Measurements from ENCODE around the gene SLC27A2. TPM values are rescaled to one million over a fixed set of nuclear protein-coding genes. Genes with fewer than 3 reads are reported as not detected.

The SLC27A2 gene
- total RNA-seq, 1 experiment from 2014 or later = 0.77 TPM

DNA sequence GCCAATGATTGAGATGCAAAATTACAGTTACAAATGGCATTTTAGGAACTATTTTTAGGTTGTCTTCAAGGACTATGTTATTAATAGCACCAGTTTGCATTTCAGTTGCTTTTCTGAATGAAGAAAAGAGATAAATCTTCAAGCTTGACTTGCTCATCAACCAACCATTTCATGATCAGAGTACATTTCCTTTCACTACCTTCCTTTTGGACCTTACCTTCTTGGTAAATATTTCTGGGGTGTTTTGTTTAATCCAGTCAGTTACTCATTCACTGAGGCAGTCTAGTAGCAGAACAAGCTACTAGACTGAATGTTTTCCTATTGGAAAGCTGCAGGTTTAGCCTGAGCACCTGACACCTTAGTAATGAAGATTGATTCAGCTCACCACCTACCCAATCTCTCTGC, 8.2 kb downstream of the SLC27A2 start:
- CTCF ChIA-PET = no interaction called here
- Histone ChIP-seq H3K4me3 (ENCODE audit: low read depth, low read length, poor library complexity, severe bottlenecking) (no peak overlapping the region), H3K27me3 (replicated peaks; ENCODE audit: insufficient read depth, low read depth, low read length, poor library complexity) (no peaks in the 10 kb centered on the region), H3K27ac (ENCODE audit: low read depth, low read length, poor library complexity, severe bottlenecking) (no peak overlapping the region), H3K4me1 (ENCODE audit: insufficient read depth, low read length, poor library complexity, severe bottlenecking) (no peaks in the 10 kb centered on the region), H3K9me3 (ENCODE audit: low read depth, low read length, poor library complexity, severe bottlenecking) (no peaks in the 10 kb centered on the region), H3K36me3 (ENCODE audit: insufficient read depth, low read length, poor library complexity, severe bottlenecking) (no peaks in the 10 kb centered on the region)
- POLR2A ChIA-PET (ENCODE audit: low non-redundant PET) = interaction anchor here (0.6 kb wide), 1 partner anchor 1624 kb away, joined by 3 read pairs; no protein-coding TSS in a partner anchor
- no peak for DNase-seq (ENCODE audit: low spot score)
- intact Hi-C loops (cut with micrococcal nuclease; ENCODE audit: unreplicated experiment) = no loop called here
- no TSS peak for BruUV-seq (replicated peaks)
- TF ChIP-seq EZH2 (IDR thresholded peaks at IDR 0.05; ENCODE audit: borderline replicate concordance, low read depth, low read length, poor library complexity, severe bottlenecking) = no peak
- no peak for TF ChIP-seq CTCF (conservative IDR thresholded peaks at IDR 0.05; ENCODE audit: low read depth, low read length)

DNA sequence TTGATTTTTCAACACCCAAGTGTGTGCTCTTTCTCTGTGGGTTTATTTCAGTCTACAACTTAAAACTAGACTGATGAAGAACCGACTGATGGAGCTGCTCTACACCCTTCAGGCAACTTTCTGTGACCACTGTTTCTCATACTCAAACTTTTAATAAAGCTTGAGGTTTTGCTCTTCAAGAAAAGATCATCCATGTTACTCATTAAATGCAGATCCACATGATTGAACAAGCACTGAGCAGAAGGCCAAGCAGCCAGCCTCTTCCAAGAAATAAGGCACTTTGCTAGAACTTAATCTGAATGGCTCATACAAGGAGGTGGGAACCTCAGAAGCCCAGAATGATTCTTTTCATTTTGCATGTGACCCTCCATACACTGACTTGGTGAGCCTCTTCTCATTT, 8.7 kb downstream of the SLC27A2 start:
- Histone ChIP-seq H3K27me3 (replicated peaks; ENCODE audit: insufficient read depth, low read depth, low read length, poor library complexity) (no peaks in the 10 kb centered on the region), H3K9me3 (ENCODE audit: low read depth, low read length, poor library complexity, severe bottlenecking) (no peaks in the 10 kb centered on the region), H3K36me3 (ENCODE audit: insufficient read depth, low read length, poor library complexity, severe bottlenecking) (no peaks in the 10 kb centered on the region), H3K27ac (ENCODE audit: low read depth, low read length, poor library complexity, severe bottlenecking) (no peak overlapping the region), H3K4me1 (ENCODE audit: insufficient read depth, low read length, poor library complexity, severe bottlenecking) (no peaks in the 10 kb centered on the region), H3K4me3 (ENCODE audit: low read depth, low read length, poor library complexity, severe bottlenecking) (no peak overlapping the region)
- TF ChIP-seq EZH2 (IDR thresholded peaks at IDR 0.05; ENCODE audit: borderline replicate concordance, low read depth, low read length, poor library complexity, severe bottlenecking) = no peak
- no peak for TF ChIP-seq CTCF (conservative IDR thresholded peaks at IDR 0.05; ENCODE audit: low read depth, low read length)
- no peak for DNase-seq (ENCODE audit: low spot score)
- POLR2A ChIA-PET (ENCODE audit: low non-redundant PET) = no interaction called here
- CTCF ChIA-PET = no interaction called here
- no TSS peak for BruUV-seq (replicated peaks)
- intact Hi-C loops (cut with micrococcal nuclease; ENCODE audit: unreplicated experiment) = no loop called here

GRCh38 chr15:50192164-50192563, 10.2 kb downstream of the SLC27A2 start:
- intact Hi-C loops (cut with micrococcal nuclease; ENCODE audit: unreplicated experiment) = no loop called here
- POLR2A ChIA-PET (ENCODE audit: low non-redundant PET) = no interaction called here
- H3K36me3 ChIP-seq (ENCODE audit: insufficient read depth, low read length, poor library complexity, severe bottlenecking) = no peaks in the 10 kb centered on the region
- no TSS peak for BruUV-seq (replicated peaks)
- DNase-seq (ENCODE audit: low spot score) = no peak
- H3K9me3 ChIP-seq (ENCODE audit: low read depth, low read length, poor library complexity, severe bottlenecking) = no peaks in the 10 kb centered on the region
- H3K27ac ChIP-seq (ENCODE audit: low read depth, low read length, poor library complexity, severe bottlenecking) = no peak overlapping the region
- CTCF ChIA-PET = no interaction called here
- H3K4me1 ChIP-seq (ENCODE audit: insufficient read depth, low read length, poor library complexity, severe bottlenecking) = no peaks in the 10 kb centered on the region
- H3K4me3 ChIP-seq (ENCODE audit: low read depth, low read length, poor library complexity, severe bottlenecking) = no peak overlapping the region
- no peaks in the 10 kb centered on the region for H3K27me3 ChIP-seq (replicated peaks; ENCODE audit: insufficient read depth, low read depth, low read length, poor library complexity)
- TF ChIP-seq EZH2 (IDR thresholded peaks at IDR 0.05; ENCODE audit: borderline replicate concordance, low read depth, low read length, poor library complexity, severe bottlenecking) (no peak), CTCF (conservative IDR thresholded peaks at IDR 0.05; ENCODE audit: low read depth, low read length) (no peak)
